ENCODE data around the gene FZR1. TPM values are rescaled to one million over a fixed set of nuclear protein-coding genes. Genes with fewer than 3 reads are reported as not detected.

The FZR1 gene
- 53.9 and 70.2 TPM in 2 replicates for total RNA-seq

- H3K4me3 ChIP-seq (ENCODE audit: low read depth, low read length): peak within 1 kb of the TSS; percentile 96
- no peak for TF ChIP-seq CTCF (conservative IDR thresholded peaks at IDR 0.05; ENCODE audit: low read depth, low read length)
- DNase-seq (ENCODE audit: low read depth): peak; percentile 67
Measured at GRCh38 chr19:3505598-3506383, at the start of gene FZR1. Gene FZR1 (plus strand): TSS chr19:3506311. CDS start chr19:3522990, 16,679 bp downstream.

GRCh38 chr19:3456925-3457527, 49.1 kb upstream of the FZR1 start:
- H3K4me3 ChIP-seq (ENCODE audit: low read depth, low read length): no peak overlapping the region
- no peak for TF ChIP-seq CTCF (conservative IDR thresholded peaks at IDR 0.05; ENCODE audit: low read depth, low read length)
- DNase-seq (ENCODE audit: low read depth): no peak

GRCh38 chr19:3457528-3458228, 48.4 kb upstream of the FZR1 start:
- no peak for TF ChIP-seq CTCF (conservative IDR thresholded peaks at IDR 0.05; ENCODE audit: low read depth, low read length)
- H3K4me3 ChIP-seq (ENCODE audit: low read depth, low read length): no peak overlapping the region
- DNase-seq (ENCODE audit: low read depth): no peak

GRCh38 chr19:3458229-3459088, 47.7 kb upstream of the FZR1 start:
- H3K4me3 ChIP-seq (ENCODE audit: low read depth, low read length): no peak overlapping the region
- no peak for TF ChIP-seq CTCF (conservative IDR thresholded peaks at IDR 0.05; ENCODE audit: low read depth, low read length)
- DNase-seq (ENCODE audit: low read depth): no peak

- DNase-seq (ENCODE audit: low read depth): no peak
- no peak for TF ChIP-seq CTCF (conservative IDR thresholded peaks at IDR 0.05; ENCODE audit: low read depth, low read length)
Measured at GRCh38 chr19:3459089-3459881, 46.8 kb upstream of the FZR1 start.

More at GRCh38 chr19:3459089-3459881, 46.8 kb upstream of the FZR1 start:
- no peak overlapping the region for H3K4me3 ChIP-seq (ENCODE audit: low read depth, low read length)
